ENCODE data around the gene PRL. TPM values are rescaled to one million over a fixed set of nuclear protein-coding genes. Genes with fewer than 3 reads are reported as not detected.

The PRL gene
- total RNA-seq (2016; rRNA removed; fragmentation: Illumina TruSeq; extraction: Trizol), result not detected in 2 replicates
- total RNA-seq (2016; cell fraction: cytosol; rRNA removed; fragmentation: Illumina TruSeq; extraction: Trizol; ENCODE audit: low read depth), result not detected in 2 replicates
- total RNA-seq (2016; cell fraction: insoluble cytoplasmic fraction; rRNA removed; fragmentation: Illumina TruSeq; extraction: Trizol), result not detected in 2 replicates
- not detected in 2 replicates for total RNA-seq (2016; cell fraction: membrane; rRNA removed; fragmentation: Illumina TruSeq; extraction: Trizol)
- not detected in 2 replicates for total RNA-seq (2016; cell fraction: nucleus; rRNA removed; fragmentation: Illumina TruSeq; extraction: Trizol)
- polyA plus RNA-seq (2011; rRNA removed), result not detected in 2 replicates
- polyA plus RNA-seq (2011; cell fraction: cytosol; rRNA removed), result not detected in 2 replicates
- not detected in 2 replicates for polyA plus RNA-seq (2011; cell fraction: nucleus; rRNA removed)
- polyA plus RNA-seq (2012), result not detected in 2 replicates
- not detected in 2 replicates for polyA plus RNA-seq (2016; cell fraction: cytosol; fragmentation: Illumina TruSeq; extraction: Trizol; ENCODE audit: low read depth)
- polyA plus RNA-seq (2016; cell fraction: insoluble cytoplasmic fraction; fragmentation: Illumina TruSeq; extraction: Trizol; ENCODE audit: low read depth), result not detected in 2 replicates
- not detected in 2 replicates for polyA plus RNA-seq (2016; cell fraction: membrane; fragmentation: Illumina TruSeq; extraction: Trizol; ENCODE audit: low read depth)
- not detected in 2 replicates for polyA plus RNA-seq (2016; cell fraction: nucleus; fragmentation: Illumina TruSeq; extraction: Trizol; ENCODE audit: insufficient read depth, low read depth)
- polyA minus RNA-seq (2011; rRNA and poly(A)+ RNA removed; ENCODE audit: low replicate concordance), result not detected in 2 replicates
- polyA minus RNA-seq (2011; cell fraction: cytosol; rRNA and poly(A)+ RNA removed), result not detected in 2 replicates
- polyA minus RNA-seq (2011; cell fraction: nucleus; rRNA and poly(A)+ RNA removed), result not detected in 2 replicates
- not detected for Bru-seq, nascent RNA
- BruChase-seq, experiment 1, labeled RNA remaining after a 6-hour chase, result not detected
- percentile 8 among the genes with signal in this experiment for BruChase-seq, experiment 2, labeled RNA remaining after a 2-hour chase
- long read RNA-seq, experiment 1, result 0 reads
- long read RNA-seq, experiment 2, result 0 reads

DNA sequence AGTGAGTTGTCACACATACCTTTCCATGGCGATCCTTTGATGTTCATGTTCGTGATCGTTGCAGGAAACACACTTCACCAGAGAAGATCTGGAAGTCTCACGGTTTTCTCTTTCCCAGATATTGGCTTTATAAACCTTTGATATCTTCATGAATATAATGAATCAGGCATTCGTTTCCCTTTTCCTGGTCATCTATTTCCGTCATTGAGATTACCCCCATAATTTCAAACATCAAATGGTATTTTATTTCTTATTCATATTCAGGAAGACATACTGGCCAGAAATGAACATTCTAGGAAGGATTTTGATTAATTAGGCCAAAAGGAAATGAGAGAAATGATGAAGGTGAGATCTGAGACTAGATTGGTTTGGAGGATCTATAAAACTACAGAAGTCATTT, at the start of gene PRL:
Gene PRL (minus strand): TSS at position 101 of the 400 bp plus-strand sequence. CDS start 54 bp downstream, at position 47.
- in situ Hi-C loops (cut with HindIII; ENCODE audit: extremely low pct_ligation_motif_present, low pct_unique_long_range_greater_than_20kb) (no loop called here), intact Hi-C loops (cut with micrococcal nuclease; ENCODE audit: unreplicated experiment) (no loop called here)
- Histone ChIP-seq H3K36me3 (replicated peaks in 1 of 2; ENCODE audit: control insufficient read depth in 1 of 2, insufficient read depth in 2 of 2, low read length in 2 of 2) (no peaks in the 10 kb centered on the region), H3K9ac (ENCODE audit: insufficient read depth, low read depth, low read length) (no peak within 1 kb of the TSS), H2AFZ (ENCODE audit: low read length) (no peak within 1 kb of the TSS), H3K4me1 (ENCODE audit: insufficient read depth, low read length) (no peaks in the 10 kb centered on the region), H3K27ac (ENCODE audit: extremely low read length, insufficient read depth, low read length) (no peak within 1 kb of the TSS), H3K79me2 (ENCODE audit: insufficient read depth, low read length) (no peaks in the 10 kb centered on the region), H4K20me1 (ENCODE audit: insufficient read depth, low read length) (no peaks in the 10 kb centered on the region), H3K4me3 (replicated peaks in 1 of 3; ENCODE audit: insufficient read depth in 1 of 3, low read depth in 2 of 3, low read length in 3 of 3) (no peak within 1 kb of the TSS), H3K9me3 (ENCODE audit: low read length) (peaks cover 18% of the 10 kb centered on the region), H3K27me3 (ENCODE audit: control insufficient read depth in 1 of 2, insufficient read depth in 2 of 2, low read length in 2 of 2) (no peaks in the 10 kb centered on the region; a peak in 1 of 5 replicates), H3K4me2 (ENCODE audit: low read depth, low read length) (no peak within 1 kb of the TSS)
- DNase-seq (ENCODE audit: low spot score) (no peak), ATAC-seq (no peak), FAIRE-seq (no peak)
- BruUV-seq (replicated peaks), result no TSS peak
- POLR2A ChIA-PET, result no interaction called here
- TF ChIP-seq ZNF274 (CRISPR knock-in tag; IDR thresholded peaks at IDR 0.05), result no peak
- TF ChIP-seq, protein P1, sequence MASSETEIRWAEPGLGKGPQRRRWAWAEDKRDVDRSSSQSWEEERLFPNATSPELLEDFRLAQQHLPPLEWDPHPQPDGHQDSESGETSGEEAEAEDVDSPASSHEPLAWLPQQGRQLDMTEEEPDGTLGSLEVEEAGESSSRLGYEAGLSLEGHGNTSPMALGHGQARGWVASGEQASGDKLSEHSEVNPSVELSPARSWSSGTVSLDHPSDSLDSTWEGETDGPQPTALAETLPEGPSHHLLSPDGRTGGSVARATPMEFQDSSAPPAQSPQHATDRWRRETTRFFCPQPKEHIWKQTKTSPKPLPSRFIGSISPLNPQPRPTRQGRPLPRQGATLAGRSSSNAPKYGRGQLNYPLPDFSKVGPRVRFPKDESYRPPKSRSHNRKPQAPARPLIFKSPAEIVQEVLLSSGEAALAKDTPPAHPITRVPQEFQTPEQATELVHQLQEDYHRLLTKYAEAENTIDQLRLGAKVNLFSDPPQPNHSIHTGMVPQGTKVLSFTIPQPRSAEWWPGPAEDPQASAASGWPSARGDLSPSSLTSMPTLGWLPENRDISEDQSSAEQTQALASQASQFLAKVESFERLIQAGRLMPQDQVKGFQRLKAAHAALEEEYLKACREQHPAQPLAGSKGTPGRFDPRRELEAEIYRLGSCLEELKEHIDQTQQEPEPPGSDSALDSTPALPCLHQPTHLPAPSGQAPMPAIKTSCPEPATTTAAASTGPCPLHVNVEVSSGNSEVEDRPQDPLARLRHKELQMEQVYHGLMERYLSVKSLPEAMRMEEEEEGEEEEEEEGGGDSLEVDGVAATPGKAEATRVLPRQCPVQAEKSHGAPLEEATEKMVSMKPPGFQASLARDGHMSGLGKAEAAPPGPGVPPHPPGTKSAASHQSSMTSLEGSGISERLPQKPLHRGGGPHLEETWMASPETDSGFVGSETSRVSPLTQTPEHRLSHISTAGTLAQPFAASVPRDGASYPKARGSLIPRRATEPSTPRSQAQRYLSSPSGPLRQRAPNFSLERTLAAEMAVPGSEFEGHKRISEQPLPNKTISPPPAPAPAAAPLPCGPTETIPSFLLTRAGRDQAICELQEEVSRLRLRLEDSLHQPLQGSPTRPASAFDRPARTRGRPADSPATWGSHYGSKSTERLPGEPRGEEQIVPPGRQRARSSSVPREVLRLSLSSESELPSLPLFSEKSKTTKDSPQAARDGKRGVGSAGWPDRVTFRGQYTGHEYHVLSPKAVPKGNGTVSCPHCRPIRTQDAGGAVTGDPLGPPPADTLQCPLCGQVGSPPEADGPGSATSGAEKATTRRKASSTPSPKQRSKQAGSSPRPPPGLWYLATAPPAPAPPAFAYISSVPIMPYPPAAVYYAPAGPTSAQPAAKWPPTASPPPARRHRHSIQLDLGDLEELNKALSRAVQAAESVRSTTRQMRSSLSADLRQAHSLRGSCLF (CRISPR knock-in tag; IDR thresholded peaks at IDR 0.05; ENCODE audit: borderline replicate concordance), result no peak
- TF ChIP-seq IRF2 (CRISPR knock-in tag; IDR thresholded peaks at IDR 0.05), result no peak
- no peak for TF ChIP-seq ZNF33A (CRISPR knock-in tag; IDR thresholded peaks at IDR 0.05; ENCODE audit: borderline replicate concordance)
- TF ChIP-seq ZEB1 (IDR thresholded peaks at IDR 0.05; ENCODE audit: insufficient replicate concordance, low read depth), result no peak
- TF ChIP-seq, protein P2, sequence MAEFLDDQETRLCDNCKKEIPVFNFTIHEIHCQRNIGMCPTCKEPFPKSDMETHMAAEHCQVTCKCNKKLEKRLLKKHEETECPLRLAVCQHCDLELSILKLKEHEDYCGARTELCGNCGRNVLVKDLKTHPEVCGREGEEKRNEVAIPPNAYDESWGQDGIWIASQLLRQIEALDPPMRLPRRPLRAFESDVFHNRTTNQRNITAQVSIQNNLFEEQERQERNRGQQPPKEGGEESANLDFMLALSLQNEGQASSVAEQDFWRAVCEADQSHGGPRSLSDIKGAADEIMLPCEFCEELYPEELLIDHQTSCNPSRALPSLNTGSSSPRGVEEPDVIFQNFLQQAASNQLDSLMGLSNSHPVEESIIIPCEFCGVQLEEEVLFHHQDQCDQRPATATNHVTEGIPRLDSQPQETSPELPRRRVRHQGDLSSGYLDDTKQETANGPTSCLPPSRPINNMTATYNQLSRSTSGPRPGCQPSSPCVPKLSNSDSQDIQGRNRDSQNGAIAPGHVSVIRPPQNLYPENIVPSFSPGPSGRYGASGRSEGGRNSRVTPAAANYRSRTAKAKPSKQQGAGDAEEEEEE (CRISPR knock-in tag; IDR thresholded peaks at IDR 0.05; ENCODE audit: borderline replicate concordance), result no peak
- TF ChIP-seq, protein P3, sequence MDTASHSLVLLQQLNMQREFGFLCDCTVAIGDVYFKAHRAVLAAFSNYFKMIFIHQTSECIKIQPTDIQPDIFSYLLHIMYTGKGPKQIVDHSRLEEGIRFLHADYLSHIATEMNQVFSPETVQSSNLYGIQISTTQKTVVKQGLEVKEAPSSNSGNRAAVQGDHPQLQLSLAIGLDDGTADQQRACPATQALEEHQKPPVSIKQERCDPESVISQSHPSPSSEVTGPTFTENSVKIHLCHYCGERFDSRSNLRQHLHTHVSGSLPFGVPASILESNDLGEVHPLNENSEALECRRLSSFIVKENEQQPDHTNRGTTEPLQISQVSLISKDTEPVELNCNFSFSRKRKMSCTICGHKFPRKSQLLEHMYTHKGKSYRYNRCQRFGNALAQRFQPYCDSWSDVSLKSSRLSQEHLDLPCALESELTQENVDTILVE (CRISPR knock-in tag; IDR thresholded peaks at IDR 0.05), result no peak
- no peak for TF ChIP-seq HNRNPK (IDR thresholded peaks at IDR 0.05; ENCODE audit: low read depth, low read length, poor library complexity, severe bottlenecking)
- no peak for TF ChIP-seq MTA3 (CRISPR knock-in tag; IDR thresholded peaks at IDR 0.05)
- TF ChIP-seq YEATS2 (CRISPR knock-in tag; IDR thresholded peaks at IDR 0.05; ENCODE audit: borderline replicate concordance), result no peak
- no peak for TF ChIP-seq AGO1 (IDR thresholded peaks at IDR 0.05; ENCODE audit: low read depth, low read length, poor library complexity, severe bottlenecking)
- TF ChIP-seq DNMT1 (CRISPR knock-in tag; IDR thresholded peaks at IDR 0.05), result no peak
- CTCF ChIA-PET (ENCODE audit: low intra/inter-chr PET ratio, low total read pairs), result no interaction called here
- WGBS (ENCODE audit: low lambda C conversion rate), result 2% methylated on average over 6 of the region's 6 CpGs

All from HepG2 (cell line).